CD4-positive, alpha-beta T cell treated with Interleukin-4 for 4 hours (primary cell): ENCODE measurements around the gene PGS1.
A peak's percentile ranks its signal among the peaks of the same experiment; 100 is the strongest.

ENCODE experiments used
- DNase-seq: peaks from one replicate; pipeline ENCODE4 v3.0.0-alpha.2; 2020

Gene PGS1

DNA sequence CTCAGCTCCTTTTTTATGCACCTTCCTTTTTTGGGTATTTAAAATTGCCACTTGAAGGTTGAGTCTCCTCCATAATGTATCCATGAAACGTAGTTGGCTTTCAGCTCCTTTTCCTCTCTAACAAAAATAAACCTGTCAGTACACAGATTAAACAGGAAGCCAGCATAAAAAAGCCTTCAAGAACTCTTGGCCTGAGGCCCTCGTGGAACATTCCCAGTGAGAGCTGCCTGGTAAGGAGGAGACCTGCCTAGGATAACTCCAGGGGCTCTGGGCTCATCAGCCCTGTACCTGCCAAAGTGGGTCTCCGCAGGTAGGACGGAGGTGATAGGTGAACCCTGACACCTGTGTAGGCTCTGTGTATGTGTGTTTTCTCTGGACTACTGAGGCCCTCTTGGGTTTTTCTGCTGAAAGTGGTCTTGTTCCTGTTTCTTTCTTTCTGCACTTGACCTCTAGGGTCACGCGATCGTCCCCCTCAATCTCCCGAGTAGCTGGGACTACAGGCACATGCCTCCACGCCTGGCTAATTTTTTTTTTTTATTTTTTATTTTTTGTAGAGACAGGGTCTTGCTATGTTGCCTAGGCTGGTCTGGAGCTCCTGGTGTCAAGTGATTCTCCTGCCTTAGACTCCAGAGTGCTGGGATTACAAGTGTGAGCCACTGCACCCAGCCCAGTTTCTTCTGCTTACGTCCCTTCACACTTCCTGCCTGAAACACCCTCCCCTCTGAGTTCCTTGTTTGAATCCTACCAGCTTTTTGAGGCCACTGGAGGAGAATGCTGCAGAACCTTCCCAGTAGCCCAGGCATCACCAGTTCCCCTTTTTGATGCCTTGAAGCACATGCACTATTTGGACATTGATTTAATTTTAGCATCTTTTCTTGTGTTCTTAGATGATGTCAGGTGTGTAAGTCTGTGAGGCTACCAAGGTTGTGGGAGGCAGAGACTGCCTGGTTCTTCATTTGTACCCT, 9.8 kb downstream of the PGS1 start:
- peak; percentile 25 for DNase-seq

DNA sequence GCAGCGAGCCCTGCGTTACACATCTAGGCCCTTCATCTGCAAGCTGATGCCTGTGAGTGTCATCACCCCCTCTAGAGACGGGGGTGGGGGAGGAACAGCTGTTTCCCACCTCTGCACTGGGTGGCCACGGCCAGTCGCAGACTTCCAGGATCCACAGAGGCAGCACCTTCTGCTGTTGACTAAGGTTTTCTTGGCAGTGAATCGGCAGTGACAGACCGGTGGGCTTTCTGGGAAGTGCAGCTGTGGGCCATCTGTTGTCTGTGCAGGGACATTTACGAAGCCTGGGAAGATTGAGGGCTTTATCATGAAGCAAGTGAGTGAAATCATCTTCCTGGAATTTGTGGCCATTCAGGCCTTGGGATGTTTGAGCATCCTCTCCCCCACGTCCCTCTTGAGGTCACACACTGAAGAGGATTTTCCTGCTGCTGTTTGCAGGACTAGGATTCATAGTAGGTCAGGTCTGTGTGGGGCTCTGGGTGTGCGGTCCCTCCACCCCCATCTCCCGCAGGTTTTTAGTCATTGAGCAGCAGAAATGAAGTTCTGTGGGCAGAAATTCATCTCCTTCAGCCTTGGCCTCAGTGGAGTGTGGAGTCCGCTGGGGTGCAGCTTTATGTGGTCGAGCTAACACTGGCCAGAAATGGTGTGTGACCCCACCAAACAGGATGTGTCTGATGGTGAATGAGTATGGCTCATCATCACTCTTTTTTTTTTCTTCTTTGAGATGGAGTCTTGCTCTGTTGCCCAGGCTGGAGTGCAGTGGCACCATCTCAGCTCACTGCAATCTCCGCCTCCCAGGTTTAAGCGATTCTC, 12.0 kb downstream of the PGS1 start:
- DNase-seq = no peak

DNA sequence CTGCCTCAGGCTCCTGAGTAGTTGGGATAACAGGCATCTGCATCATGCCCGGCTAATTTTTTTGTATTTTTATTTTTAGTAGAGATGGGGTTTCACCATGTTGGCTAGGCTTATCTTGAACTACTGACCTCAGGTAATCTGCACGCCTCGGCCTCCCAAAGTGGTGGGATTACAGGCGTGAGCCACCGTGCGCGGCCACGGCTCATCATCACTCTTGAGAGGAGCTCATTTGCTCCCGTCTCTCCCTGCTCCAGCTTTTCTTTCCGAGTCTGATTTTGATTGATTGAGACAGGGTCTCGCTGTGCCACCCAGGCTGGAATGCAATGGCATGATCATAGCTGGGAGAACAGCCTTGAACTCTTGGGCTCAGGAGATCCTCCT, 12.6 kb downstream of the PGS1 start:
- DNase-seq = no peak

DNA sequence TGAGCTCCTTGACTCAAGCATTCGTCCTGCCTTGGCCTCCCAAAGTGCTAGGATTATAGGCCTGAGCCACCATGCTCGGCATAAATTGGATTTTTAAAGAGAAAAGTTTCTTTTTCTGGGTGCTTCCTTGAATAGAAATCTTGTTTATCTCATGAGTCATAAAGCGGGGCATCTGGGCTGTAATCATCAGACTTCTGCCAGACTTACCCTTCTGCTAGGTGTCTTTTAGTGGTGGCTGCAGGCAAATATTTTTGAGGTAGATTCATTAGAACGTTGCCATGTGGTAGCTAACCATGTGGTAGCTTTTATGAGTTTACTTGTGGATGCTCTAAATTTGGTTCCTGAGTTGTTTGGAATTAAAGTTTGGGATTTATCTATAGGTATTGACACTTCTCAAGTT, 13.4 kb downstream of the PGS1 start:
- DNase-seq = no peak

- no peak for DNase-seq
Measured at GRCh38 chr17:78392295-78392694, 13.8 kb downstream of the PGS1 start.

- no peak for DNase-seq
Measured at GRCh38 chr17:78393575-78393974, 15.1 kb downstream of the PGS1 start.

GRCh38 chr17:78394209-78394608, 15.8 kb downstream of the PGS1 start:
- DNase-seq = no peak

GRCh38 chr17:78395155-78395554, 16.7 kb downstream of the PGS1 start:
- DNase-seq = no peak

- DNase-seq = no peak
Measured at GRCh38 chr17:78396441-78397337, 18.2 kb downstream of the PGS1 start.

DNA sequence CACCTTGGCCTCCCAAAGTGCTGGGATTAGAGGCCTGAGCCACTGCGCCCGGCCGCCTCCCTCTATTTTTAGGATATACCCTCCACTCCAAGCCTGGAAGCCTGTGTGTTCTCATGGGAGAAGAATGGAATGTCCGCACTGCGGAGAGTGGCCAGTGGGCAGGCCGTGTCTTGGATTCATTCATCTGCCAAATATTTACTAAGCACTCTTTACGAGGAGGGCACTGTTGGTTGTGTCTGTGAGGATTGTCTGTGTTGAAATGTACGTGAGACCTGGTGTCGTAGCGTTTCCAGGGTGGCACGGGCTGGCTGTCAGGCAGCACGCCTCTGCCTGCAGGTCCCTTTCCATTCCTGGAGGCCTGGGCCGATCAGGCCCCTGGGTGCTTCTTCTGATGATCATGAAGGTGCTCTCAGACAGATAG, 19.2 kb downstream of the PGS1 start:
- no peak for DNase-seq

DNA sequence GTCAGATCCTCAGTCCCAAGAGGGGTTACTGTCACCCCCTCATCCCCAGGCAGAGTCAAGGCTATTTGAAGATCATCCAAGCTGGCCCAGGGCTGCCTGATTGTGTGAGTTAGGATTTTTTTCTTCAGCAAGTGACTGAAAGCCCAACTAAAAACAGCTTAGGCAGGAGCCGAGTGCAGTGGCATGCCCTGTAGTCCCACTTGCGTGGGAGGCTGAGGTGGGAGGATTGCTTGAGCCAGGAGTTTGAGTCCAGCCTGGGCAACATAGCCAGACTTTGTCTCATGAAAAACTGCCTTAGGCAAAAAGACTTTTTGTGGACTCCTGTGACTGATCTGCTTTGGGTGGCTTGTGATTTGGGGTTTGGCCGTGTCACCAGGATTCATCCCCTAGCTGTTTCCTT, 19.9 kb downstream of the PGS1 start:
- no peak for DNase-seq

- no peak for DNase-seq
Measured at GRCh38 chr17:78399028-78399692, 20.7 kb downstream of the PGS1 start.

DNA sequence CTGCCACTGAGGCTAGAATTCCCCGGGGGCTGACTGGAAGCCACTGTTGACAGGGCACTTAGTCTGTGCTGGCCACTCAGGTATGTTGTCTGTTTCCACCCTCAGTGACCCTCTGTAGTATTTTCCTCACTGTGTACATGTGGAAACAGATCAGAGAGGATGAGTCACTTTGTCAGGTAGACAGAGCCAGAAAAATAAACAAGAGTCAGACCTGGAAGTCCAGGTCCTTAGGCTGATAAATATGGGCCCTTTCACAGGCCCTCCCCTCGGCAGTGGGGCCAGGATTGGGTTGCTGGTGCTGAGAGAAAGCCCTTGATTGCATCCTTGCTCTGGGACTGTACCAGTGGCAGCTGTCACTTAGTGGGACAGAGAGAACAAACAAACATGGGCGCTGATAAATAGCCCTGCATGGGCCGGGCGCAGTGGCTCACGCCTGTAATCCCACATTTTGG, 21.3 kb downstream of the PGS1 start:
- DNase-seq = no peak

GRCh38 chr17:78400581-78401240, 22.3 kb downstream of the PGS1 start:
- DNase-seq = no peak

DNA sequence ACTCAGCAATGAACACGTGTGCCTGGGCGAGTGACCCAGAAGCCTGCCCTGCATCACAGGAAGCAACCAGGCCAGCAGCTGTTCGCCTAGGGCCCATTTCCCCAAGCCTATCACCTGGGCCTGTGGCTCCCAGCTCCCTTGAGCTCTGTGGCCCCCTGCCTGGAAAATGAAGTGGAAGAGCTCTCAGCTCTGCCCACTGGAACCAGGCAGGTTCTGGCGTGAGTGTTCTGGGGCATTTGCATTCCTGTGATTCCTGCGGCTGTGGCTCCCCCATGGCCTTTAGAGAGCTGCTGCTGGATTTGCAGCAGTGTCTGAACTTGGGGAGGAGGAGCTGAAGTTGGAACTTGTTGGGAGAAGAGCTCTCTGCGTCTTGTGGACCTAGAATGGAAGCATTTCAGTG, 22.8 kb downstream of the PGS1 start:
- DNase-seq = no peak

- no peak for DNase-seq
Measured at GRCh38 chr17:78401891-78402290, 23.4 kb downstream of the PGS1 start.

- no peak for DNase-seq
Measured at GRCh38 chr17:78403822-78404221, 25.4 kb downstream of the PGS1 start.

DNA sequence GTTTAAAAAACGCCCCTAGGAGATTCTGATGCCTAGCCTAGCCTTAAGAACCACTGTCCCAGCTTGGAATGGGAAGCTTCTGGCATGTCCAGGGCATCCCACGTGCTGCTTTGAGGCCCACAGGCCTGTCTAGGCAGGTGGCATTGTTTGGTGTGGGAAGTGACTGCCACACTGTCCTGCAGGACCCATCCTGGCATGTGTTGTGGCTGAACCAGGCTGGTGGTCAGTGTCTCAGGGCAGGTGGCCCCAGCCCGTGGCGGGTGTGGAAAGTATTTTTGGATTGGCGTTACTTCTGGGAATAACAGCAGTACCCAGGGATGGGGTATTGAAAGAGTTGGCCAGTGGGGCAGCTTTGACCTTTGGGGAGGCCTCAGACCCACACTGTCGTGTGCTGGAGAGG, 27.9 kb downstream of the PGS1 start:
- DNase-seq = no peak

- no peak for DNase-seq
Measured at GRCh38 chr17:78406920-78407319, 28.5 kb downstream of the PGS1 start.

GRCh38 chr17:78407387-78408000, 29.0 kb downstream of the PGS1 start:
- DNase-seq = no peak

DNA sequence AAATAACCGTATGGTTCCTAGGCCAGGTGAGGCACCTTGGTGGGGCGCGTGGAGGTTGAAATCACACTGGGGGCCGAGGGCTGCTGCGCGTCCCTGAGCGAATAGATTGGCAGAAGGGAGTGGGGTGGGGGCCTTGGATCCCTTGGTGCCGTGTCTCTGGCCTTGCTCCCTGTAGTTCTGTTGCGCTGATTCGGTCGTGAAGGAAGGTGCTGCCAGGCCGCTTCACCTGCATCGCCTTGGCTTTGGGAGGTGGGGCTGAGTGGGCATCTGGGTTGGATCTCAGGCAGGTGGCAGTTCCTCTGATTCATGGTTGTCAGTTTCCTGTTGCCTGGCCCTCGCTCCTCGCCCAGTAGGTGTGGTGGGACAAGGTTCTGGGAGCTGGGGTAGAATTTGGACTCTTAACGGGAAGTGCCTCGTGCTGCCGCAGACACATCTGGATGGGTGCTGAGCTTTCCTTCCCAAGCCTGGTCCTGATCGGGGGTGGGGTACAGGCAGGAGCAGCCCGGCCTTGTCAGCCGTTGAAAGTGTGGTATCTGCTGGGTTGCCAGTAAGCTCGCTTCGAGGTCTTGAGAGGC, 30.1 kb downstream of the PGS1 start:
- DNase-seq = no peak
